Activated T-helper 17 cell treated with anti-CD3 and anti-CD28 coated beads, Interleukin-2, amount 50 U/mL, for 72 hours (primary cell): ENCODE measurements around the gene DIP2C. TPM values are rescaled to one million over a fixed set of nuclear protein-coding genes. Genes with fewer than 3 reads are reported as not detected.
"Not testable (repeated sequence)": the region's sequence is repeated elsewhere in the genome, so short reads cannot be mapped to it uniquely, and the experiment has no call there.

ENCODE experiments used
- ATAC-seq: fragments of 150-1000 bp; cut with Tn5 transposase; replicated peaks from 2 replicates; pipeline ENCODE4 v1.10.0; 2021; ENCODE audit warnings: mild to moderate bottlenecking, moderate library complexity
- H3K27ac Mint-ChIP-seq: one replicate; pipeline ENCODE4 v1.8.0; 2022; ENCODE audit warnings: mixed read lengths
- H3K27me3 Mint-ChIP-seq: one replicate; pipeline ENCODE4 v1.8.0; 2022; ENCODE audit warnings: mixed read lengths
- H3K36me3 Mint-ChIP-seq: one replicate; pipeline ENCODE4 v1.8.0; 2022; ENCODE audit warnings: low read depth, mild to moderate bottlenecking, mixed read lengths
- H3K4me1 Mint-ChIP-seq: one replicate; pipeline ENCODE4 v1.8.0; 2022; ENCODE audit warnings: mixed read lengths
- H3K4me3 Mint-ChIP-seq: one replicate; pipeline ENCODE4 v1.8.0; 2022; ENCODE audit warnings: mild to moderate bottlenecking, mixed read lengths
- H3K9me3 Mint-ChIP-seq: one replicate; pipeline ENCODE4 v1.8.0; 2022; ENCODE audit warnings: mixed read lengths
- total RNA-seq, 2 donors: library from RNA; stranded (reverse); gene quantifications; one replicate each; pipeline ENCODE4 v1.2.3, GENCODE V29; 2022

Gene DIP2C
- total RNA-seq, 2 donors from 2014 or later: 1.1 to 1.9 TPM

DNA sequence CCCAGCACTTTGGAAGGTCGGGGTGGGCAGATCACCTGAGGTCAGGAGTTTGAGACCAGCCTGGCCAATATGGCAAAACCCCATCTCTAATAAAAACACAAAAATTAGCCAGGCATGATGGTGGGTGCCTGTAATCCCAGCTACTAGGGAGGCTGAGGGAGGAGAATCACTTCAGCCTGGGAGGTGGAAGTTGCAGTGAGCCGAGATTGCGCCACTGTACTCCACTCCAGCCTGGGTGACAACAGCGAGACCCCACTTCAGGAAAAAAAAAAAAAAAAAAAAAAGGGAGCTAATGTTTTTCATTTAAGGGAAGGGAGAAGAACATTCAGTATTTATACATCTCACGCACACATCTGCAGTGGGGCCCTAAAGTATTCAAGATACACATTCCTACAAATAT is 176.8 kb downstream of the DIP2C start:
- not testable (repeated sequence) for H3K36me3 Mint-ChIP-seq, H3K27ac Mint-ChIP-seq, H3K4me3 Mint-ChIP-seq, H3K9me3 Mint-ChIP-seq, ATAC-seq, H3K27me3 Mint-ChIP-seq
- H3K4me1 Mint-ChIP-seq: peaks cover 14% of the 10 kb centered on the region

DNA sequence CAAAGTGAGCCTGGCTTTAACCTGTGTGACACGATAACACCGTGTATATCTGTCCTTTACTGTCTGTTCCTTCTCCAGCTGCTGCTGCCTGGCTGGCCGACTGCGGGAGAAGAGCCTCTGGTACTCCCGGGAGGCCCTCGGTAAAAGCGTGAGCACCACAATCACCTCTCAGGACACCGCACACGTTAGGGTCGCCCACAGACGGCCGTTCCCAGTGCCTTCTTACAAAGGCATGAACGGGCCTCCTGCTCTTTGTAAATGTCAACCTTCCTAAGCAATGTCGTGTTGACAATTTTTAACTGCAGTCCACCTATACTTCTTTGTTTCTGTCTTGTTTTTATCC is 177.6 kb downstream of the DIP2C start:
- Mint-ChIP-seq H3K4me1 (peaks cover 14% of the 10 kb centered on the region), H3K4me3 (no peak overlapping the region), H3K27ac (no peak overlapping the region), H3K9me3 (no peaks in the 10 kb centered on the region), H3K36me3 (no peaks in the 10 kb centered on the region), H3K27me3 (no peaks in the 10 kb centered on the region)
- no peak for ATAC-seq

DNA sequence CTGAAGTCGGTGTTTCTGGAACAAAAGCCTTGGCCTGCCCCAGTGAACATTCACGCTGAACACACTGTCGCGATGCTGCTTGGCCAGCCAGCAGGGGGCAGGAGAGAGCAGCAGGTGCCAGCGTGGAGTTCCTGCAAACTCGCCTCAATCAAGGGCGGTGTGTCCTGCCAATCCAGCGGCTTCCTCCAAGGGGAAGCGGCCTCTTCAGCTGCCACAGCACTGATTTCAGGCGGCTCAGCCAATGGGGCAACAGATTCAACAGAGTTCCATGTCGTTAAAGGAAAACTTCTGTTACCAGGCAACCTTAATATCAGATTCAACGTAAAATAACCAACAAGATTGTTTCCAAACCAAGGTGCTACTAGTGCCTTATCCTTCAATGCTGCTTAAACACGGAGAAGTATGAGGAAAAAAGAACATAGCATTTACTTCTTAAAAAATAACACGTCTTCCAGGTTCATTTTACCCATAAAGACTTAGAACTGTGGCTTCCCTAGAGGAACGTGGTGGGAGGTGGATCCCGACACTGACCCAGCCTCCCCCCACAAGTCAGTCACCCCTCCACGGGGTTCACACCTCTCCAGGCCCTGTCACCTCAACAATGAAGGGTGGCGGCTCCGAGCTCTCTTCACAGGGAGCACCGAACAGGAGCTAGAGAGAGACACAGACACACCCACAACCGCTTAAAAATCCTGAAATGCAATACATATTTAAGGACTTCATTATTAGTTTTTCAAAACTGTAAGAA is 178.2 kb downstream of the DIP2C start:
- peak; percentile 90 for ATAC-seq
- H3K4me1 Mint-ChIP-seq: peaks cover 14% of the 10 kb centered on the region
- no peaks in the 10 kb centered on the region for H3K27me3 Mint-ChIP-seq
- H3K9me3 Mint-ChIP-seq: no peaks in the 10 kb centered on the region
- H3K36me3 Mint-ChIP-seq: no peaks in the 10 kb centered on the region
- no peak overlapping the region for H3K27ac Mint-ChIP-seq
- no peak overlapping the region for H3K4me3 Mint-ChIP-seq

DNA sequence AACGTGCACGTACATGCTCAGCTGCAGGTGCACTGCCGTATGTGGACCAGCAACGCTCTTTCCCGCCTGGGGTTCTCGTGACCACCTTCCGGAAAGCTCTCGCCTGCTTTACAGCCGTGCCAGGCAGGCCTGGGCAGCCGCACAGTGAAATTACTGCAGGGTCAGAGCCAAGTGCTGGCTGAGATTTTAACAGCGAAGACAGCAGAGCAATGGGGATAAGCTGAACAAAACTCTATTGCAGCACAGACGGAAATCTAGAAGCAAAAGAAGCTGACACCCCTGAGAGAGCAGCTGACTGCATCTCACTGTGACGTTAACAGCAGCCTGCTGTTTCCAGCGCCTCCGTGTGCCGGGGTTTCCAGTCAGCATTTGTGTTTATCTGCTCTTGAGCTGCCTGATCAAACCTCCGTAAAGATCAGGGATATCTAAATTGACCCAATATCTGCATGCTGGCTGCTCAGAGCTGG is 179.0 kb downstream of the DIP2C start:
- H3K9me3 Mint-ChIP-seq: no peaks in the 10 kb centered on the region
- H3K4me3 Mint-ChIP-seq: no peak overlapping the region
- no peaks in the 10 kb centered on the region for H3K36me3 Mint-ChIP-seq
- no peak for ATAC-seq
- H3K27me3 Mint-ChIP-seq: no peaks in the 10 kb centered on the region
- peaks cover 14% of the 10 kb centered on the region for H3K4me1 Mint-ChIP-seq
- H3K27ac Mint-ChIP-seq: no peak overlapping the region

DNA sequence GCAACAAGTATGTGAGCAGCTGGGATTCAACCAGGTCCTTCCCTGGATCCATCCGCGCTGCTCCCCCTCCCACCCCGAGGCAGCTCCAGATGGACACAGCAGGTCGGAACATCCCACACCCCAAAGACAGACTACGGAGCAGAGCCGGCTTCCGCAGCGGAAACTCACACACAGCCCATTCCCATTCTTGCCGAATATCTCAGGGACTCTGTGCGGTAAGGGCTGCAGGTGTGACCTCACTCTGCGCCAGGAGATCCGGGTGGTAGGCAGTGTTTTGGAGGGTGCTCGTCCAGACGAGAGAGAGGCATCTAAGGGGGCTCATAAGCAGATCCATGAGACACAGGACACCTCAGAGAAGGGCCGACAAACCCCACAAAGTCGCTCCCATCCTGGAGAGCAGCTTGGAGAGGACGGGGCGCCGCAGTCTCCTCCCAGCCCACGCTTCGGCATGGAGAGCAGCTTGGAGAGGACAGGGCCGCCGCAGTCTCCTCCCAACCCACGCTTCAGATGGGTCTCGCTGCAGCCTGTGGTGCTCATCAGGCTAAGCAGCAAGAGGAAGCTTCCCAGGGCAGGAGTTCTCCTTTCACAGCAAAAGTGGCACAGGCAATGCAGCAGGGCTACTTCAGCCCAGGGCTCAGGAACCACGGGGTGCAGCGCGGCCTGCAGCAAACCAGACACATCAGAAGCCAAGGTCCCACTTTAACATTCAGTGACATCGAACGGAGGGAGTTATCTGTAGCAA is 179.9 kb downstream of the DIP2C start:
- Mint-ChIP-seq H3K4me1 (peaks cover 14% of the 10 kb centered on the region), H3K9me3 (no peaks in the 10 kb centered on the region), H3K4me3 (no peak overlapping the region), H3K36me3 (no peaks in the 10 kb centered on the region), H3K27ac (no peak overlapping the region), H3K27me3 (peaks cover 4% of the 10 kb centered on the region)
- no peak for ATAC-seq

DNA sequence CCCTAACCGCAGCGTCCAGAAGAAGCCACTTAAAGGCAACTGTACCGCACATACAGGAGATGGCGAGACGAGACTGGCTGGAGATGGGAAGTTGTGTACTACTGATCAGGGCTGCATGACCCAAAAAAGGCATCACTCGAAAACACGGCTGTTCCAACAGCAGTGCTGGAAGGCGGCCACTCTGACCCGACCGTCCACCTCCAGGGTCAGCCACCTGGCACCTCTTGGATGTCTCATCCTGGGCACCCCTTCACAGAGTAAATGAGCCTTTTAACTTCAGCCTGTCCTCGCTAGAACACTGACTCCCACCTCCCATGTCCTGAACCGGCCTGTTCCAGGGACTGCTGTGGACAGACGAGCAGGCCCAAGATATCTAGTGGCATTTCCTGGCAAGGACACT is 180.7 kb downstream of the DIP2C start:
- ATAC-seq: no peak
- H3K4me3 Mint-ChIP-seq: no peak overlapping the region
- no peak overlapping the region for H3K27ac Mint-ChIP-seq
- H3K27me3 Mint-ChIP-seq: peaks cover 4% of the 10 kb centered on the region
- no peaks in the 10 kb centered on the region for H3K36me3 Mint-ChIP-seq
- H3K4me1 Mint-ChIP-seq: peaks cover 14% of the 10 kb centered on the region
- H3K9me3 Mint-ChIP-seq: no peaks in the 10 kb centered on the region

DNA sequence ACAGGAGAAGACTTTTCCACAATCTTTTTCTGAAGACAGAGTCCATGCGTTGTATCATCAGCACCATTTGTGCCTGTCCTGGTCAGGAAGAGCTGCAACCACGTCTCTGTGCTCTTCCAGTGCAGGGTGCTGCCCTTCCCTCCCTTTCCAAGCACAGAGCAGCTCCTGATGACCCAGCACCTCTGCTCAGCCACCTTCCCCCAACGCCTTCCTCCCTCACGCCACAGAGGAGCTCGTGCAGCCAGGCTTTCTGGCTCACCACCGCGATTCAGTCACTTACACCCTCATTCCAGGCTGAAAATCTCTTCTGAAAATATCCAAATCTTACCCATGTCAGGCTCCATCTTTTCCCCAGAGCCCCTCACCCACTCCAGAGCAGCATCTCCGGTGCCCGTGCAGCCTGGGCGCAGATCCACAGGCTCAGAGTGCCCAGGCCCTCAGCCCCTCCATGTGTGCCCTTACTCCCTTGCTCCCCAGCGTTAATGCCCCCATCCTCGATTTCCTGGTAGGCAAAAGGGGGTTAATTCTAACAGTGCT is 181.5 kb downstream of the DIP2C start:
- ATAC-seq: no peak
- H3K27ac Mint-ChIP-seq: no peak overlapping the region
- no peaks in the 10 kb centered on the region for H3K36me3 Mint-ChIP-seq
- peaks cover 4% of the 10 kb centered on the region for H3K27me3 Mint-ChIP-seq
- no peak overlapping the region for H3K4me3 Mint-ChIP-seq
- H3K4me1 Mint-ChIP-seq: peaks cover 9% of the 10 kb centered on the region
- H3K9me3 Mint-ChIP-seq: no peaks in the 10 kb centered on the region

DNA sequence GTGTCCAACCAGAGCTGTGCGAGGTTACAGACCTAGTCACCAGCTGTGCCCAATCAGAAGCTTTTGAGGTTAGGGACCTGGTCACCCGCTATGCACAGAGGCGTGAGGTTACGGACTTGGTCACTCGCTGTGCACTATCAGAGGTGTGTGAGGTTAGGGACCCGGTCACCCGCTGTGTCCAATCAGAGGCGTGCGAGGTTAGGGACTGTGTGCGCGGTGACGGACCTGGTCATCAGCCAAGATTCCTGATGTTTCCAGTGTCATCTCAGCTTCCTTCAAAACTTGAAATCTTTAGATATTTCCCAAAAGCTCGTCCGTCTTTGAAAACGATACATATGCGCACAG is 182.1 kb downstream of the DIP2C start:
- no peak for ATAC-seq
- no peak overlapping the region for H3K4me3 Mint-ChIP-seq
- no peak overlapping the region for H3K27ac Mint-ChIP-seq
- H3K9me3 Mint-ChIP-seq: no peaks in the 10 kb centered on the region
- no peaks in the 10 kb centered on the region for H3K36me3 Mint-ChIP-seq
- peaks cover 14% of the 10 kb centered on the region for H3K4me1 Mint-ChIP-seq
- peaks cover 4% of the 10 kb centered on the region for H3K27me3 Mint-ChIP-seq

DNA sequence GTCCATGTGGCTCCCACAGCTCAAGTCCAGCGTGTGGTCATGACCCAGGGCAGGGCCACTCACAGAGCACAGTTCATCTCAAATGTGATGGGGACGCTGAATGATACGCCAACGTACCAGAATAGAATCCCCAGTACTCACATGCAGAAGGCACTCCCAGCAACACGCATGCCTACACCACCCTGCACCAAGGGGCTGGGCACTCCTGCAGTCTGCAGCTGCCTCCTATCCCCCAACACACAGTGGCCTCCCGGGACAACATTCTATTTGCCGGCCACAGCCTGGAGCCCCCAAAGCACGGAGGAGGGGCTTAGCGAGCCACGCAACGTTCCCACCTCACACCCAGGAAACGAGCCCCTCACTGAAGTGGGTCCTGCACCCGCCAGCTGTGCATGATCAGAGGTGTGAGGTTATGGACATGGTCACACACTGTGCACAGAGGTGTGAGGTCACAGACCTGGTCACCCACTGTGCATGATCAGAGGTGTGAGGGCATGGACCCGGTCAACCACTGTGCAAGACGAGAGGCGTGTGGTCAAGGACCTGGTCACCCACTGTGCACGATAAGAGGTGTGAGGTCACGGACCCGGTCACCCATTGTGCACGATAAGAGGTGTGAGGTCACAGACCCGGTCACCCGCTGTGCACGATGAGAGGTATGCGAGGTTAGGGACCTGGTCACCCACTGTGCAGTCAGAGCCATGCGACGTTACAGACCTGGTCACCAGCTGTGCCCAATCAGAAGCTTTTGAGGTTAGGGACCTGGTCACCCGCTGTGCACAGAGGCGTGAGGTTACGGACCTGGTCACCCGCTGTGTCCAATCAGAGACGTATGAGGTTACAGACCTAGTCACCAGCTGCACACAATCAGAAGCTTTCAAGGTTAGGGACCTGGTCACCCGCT is 182.8 kb downstream of the DIP2C start:
- no peak for ATAC-seq
- Mint-ChIP-seq H3K36me3 (no peaks in the 10 kb centered on the region), H3K27me3 (peaks cover 4% of the 10 kb centered on the region), H3K4me1 (peaks cover 18% of the 10 kb centered on the region), H3K27ac (no peak overlapping the region), H3K4me3 (no peak overlapping the region), H3K9me3 (no peaks in the 10 kb centered on the region)

DNA sequence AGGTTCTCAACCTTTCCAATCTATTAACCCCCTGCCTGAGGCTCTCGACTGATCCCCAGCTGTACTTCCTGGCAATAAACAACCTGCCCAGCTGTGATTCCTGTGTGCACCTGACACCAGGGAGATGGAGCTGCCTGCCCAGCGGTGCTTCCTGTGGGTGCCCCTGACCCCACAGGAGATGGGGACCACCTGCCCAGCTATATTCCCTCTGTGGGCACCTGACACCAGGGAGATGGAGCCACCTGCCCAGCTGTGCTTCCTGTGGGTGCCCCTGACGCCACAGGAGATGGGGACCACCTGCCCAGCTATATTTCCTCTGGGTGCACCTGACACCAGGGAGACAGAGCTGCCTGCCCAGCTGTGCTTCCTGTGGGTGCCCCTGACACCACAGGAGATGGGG is 184.0 kb downstream of the DIP2C start:
- H3K27ac Mint-ChIP-seq: no peak overlapping the region
- ATAC-seq: no peak
- peaks cover 4% of the 10 kb centered on the region for H3K27me3 Mint-ChIP-seq

DNA sequence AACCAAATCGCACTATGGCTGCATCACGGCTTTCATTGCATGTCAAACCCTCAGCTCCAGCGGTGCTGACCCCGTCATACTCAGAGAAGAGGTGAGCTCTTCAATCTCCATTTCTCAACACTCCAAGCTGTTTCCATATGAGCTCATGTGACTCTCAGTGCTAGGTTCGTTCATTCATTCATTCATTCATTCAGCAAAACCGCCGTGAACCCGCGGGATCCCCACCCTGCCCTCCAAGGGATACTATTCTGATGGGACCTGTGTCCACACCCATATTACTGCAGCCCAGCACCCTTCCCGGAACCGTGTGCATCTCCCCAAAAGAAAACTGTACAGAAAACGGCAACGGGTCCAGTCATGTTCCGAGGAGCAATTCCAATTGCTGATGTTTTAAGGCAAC is 184.7 kb downstream of the DIP2C start:
- H3K36me3 Mint-ChIP-seq: no peaks in the 10 kb centered on the region
- peaks cover 4% of the 10 kb centered on the region for H3K27me3 Mint-ChIP-seq
- no peak for ATAC-seq
- H3K4me3 Mint-ChIP-seq: no peak overlapping the region
- H3K9me3 Mint-ChIP-seq: no peaks in the 10 kb centered on the region
- H3K4me1 Mint-ChIP-seq: peaks cover 9% of the 10 kb centered on the region
- H3K27ac Mint-ChIP-seq: no peak overlapping the region

More for the DNA sequence above, 184.0 kb downstream of the DIP2C start:
- Mint-ChIP-seq H3K4me1 (peaks cover 9% of the 10 kb centered on the region), H3K9me3 (no peaks in the 10 kb centered on the region), H3K36me3 (no peaks in the 10 kb centered on the region), H3K4me3 (no peak overlapping the region)

DNA sequence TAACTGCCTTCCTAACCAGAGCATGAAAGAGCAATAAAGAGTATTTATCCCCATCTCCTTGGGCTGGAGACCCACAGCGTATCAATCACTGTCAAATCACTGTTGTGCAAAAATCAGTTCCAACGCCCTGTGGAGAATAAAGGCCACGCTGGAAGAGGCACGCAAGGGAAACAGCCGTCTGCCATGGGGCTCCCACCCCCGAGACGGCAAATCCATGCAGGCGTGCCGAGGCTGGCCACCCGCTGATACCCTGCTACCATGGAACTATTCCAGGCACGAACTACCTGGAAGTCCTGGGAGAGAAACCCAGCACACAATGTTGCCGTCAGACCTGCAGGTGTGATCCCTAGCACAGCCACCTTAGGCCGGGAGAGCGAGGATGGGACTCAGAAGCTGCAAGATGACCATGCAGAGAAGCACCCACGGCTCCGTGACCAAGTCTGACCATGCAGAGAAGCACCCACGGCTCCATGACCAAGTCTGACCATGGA is 185.3 kb downstream of the DIP2C start:
- Mint-ChIP-seq H3K4me3 (no peak overlapping the region), H3K9me3 (no peaks in the 10 kb centered on the region)
- ATAC-seq: no peak

DNA sequence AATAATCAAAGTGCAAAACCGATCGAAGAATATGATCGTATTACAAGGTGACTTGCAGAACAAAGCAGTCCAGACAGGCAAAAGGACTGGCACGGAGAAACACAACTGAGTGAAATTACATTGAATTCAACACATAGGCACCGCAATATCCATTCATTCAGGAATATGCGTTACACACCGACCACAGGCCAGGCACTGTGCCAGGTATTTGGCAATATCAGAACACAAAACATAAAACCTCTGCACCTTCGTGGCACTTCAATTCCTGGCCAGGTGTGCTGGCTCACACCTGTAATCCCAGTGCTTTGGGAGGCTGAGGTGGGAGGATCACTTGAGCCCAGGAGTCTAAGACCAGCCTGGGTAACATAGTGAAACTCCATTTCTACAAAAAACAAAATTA is 187.9 kb downstream of the DIP2C start:
- no peaks in the 10 kb centered on the region for H3K36me3 Mint-ChIP-seq
- H3K4me3 Mint-ChIP-seq: no peak overlapping the region
- peaks cover 9% of the 10 kb centered on the region for H3K4me1 Mint-ChIP-seq
- peaks cover 4% of the 10 kb centered on the region for H3K27me3 Mint-ChIP-seq
- ATAC-seq: no peak
- no peaks in the 10 kb centered on the region for H3K9me3 Mint-ChIP-seq
- no peak overlapping the region for H3K27ac Mint-ChIP-seq

More for the DNA sequence above, 185.3 kb downstream of the DIP2C start:
- Mint-ChIP-seq H3K4me1 (peaks cover 9% of the 10 kb centered on the region), H3K27ac (no peak overlapping the region), H3K27me3 (peaks cover 4% of the 10 kb centered on the region), H3K36me3 (no peaks in the 10 kb centered on the region)

DNA sequence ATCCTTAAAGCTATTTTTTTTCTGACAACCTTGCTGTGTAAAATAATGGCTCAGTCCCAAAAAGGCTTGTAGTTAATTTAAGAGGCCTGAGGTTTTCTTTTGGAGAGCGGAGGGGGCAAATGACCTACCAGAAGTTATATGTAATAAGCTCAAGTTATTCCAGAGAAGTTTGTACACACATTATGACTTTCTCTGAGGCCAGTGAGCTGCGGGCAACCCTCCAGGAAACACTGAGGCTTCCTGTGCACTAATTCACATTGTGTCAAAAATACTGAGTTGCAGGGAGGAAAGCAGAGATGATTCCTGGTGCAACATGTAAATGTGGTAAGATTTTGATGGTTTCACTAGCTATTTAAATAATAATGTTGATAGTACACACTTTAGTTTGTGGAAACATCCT is 188.6 kb downstream of the DIP2C start:
- Mint-ChIP-seq H3K4me3 (no peak overlapping the region), H3K4me1 (peaks cover 9% of the 10 kb centered on the region), H3K9me3 (no peaks in the 10 kb centered on the region), H3K27me3 (peaks cover 4% of the 10 kb centered on the region), H3K36me3 (no peaks in the 10 kb centered on the region), H3K27ac (no peak overlapping the region)
- ATAC-seq: no peak
